GM18519 (cell line): ENCODE data around the gene INO80D.
A peak's percentile ranks its signal among the peaks of the same experiment; 100 is the strongest.

Experiments used
- ATAC-seq: cut with Tn5 transposase; IDR thresholded peaks from one replicate; pipeline ENCODE4 v1.9.1; 2021; ENCODE audit warnings: mild to moderate bottlenecking, moderate library complexity; ENCODE audit not compliant: unreplicated experiment, low FRiP score

Gene INO80D

DNA sequence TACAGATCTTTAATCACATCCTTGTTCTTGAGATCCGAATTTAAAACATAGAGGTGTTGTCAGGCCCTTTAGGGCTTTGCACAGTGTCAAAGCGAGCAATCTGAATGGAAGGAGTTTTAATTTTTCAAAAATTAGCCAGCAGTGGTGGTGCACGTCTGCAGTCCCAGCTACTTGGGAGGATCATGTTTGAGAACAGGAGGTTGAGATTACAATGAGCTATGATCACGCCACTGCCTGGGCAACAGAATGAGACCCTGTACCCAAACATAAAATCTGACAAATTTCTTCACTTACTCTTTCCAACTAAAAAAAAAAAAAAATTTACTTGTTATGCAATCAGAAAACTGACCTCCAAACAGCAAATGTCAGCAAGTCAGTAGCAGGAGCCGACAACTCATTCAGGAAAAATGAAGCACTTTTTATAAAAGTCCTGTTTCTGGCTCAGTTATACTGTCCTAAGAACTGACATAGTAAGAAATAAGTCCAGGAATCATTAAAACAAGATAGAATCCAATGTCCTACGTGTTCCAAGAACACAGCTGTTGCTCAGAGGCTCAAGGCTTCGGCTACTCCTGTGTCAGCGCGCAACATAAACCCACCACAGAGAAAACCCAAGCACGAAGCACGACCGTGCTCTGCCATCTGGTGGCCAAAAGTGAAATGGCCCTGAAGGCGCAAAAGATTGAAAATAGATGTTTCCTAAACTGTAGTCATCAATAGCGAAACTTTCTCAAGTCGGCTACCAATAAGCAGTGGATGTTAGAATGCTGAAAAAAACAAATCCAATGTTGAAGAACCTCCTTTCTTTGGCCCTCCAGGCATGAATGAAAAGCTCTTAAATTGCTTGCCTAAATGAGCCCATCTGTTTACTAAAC lies 138.1 kb downstream of the INO80D start:
- peak; percentile 80 for ATAC-seq

DNA sequence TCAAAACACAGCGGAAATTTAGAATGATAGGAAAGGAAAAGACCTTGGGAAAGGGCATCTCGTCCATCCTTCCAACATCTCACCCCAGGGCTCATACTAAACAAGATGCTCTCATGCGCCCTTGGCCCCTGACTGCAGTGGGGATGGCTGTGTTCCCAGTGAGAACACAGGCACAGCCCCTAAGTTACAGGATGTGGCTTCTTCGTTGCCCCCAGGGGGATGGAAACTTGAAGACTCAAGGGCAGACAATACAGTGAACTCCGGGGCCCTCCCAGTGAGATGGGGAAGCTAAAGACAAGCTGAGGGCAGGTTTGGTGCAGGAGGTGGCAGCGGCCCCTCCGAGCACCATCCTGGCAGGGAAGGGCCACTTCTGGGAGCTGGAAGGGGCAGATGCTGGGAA lies 139.7 kb downstream of the INO80D start:
- no peak for ATAC-seq
